ENCODE results near the gene TGM2.

The TGM2 gene

DNA sequence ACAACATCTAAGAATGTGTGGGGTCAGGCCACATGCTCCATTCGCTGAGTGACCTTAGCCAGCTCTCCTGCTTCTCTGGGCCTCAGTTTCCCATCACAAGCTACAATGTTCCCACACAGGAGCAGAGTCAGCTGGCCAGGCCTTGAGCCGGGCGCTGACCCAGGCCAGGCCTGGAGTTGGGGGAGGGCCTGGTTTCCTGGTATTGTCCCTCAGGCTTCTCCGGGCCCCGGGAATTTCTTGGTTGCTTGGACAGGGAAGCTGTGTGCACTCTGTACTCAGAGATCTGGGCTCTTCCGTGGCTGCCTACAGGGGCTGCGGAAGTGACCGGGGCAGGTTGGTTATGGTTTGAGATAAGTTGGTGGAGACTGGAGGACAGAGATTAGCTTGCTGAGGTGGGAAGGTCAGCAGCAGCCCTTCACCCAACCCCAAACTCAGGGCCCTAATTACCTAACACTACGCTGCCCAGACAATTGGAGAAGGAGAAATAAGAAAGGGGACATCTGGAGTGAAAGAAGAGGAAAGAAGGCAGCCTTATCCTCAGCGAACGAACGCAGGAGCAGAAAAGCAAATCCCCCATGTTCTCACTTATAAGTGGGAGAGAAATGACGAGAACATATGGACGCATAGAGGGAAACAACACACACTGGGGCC lies 6.2 kb downstream of the TGM2 start:
- no peak for DNase-seq

DNA sequence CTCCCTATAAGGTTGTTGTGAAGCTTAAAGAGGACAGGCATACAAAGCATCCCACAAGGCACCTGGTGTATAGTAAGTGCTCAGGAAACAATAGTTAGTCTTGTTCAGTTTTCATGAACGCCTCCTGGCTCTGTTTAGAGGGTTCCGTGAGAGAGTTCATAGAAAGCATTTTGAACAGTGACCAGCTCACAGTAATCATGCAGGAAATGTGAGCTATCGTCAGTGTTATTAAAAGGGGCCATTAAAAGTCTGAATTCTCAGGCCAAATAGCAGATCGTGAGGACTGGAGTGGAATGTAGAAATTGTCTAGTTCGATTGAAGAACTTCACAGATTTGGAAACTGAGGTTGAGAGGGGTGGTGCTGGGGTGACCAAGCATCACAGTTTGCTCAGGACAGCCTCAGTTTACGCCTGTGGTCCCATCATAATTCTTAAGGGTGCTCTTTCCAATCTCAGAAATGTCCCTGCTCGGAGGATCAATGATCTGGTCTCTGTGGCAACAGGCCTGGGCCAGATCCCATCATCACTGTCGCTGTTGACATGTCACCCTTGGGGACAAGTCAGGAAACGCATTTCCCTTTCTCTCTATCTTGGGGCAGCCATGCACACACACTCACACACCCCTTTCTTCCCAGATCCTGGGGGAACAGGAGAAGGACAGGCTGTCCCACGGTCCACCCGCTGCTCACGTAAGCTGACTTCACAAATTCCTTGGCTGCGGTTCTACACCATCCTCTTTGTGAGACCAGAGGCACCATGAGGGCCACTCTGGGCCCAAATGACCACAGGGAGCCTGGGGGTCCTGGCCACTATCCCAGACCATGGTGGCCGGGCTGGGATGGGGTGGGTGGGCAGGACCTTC lies 7.2 kb downstream of the TGM2 start:
- no peak for DNase-seq

DNA sequence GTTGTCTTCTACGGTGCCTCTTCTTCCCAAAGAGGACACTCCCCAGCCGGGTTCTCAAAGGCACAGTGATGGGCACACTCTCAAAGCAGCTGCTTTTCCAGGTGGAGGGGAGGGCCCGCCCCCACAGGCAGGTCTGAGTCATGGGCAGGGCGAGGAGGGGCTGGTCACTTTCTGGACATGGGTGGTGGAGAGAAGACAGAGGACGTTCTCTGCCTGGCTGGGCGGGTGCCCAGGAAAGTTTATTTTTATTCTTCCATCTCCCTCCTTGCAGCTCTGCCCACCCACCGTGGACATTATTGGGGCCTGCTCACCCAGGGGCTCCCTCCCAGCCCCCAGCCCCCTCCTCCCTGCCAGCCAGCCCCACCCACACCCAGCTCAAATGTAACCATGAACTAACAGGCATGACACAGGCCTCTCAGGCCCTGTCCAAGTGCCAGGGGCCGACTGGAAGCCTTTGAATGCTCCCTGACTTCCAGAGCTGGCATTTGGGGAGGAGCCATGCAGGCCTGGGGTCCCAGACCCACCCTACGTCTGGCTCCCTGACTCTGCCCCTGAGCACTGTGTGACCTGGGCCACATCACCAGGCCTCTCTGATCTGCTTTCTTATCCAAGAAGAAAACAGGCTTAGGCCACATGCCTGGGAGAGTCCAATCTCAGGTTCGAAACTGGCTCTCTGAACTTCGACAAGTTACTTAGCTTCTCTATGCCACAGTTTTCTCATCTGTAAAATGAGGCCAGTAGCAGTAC lies 8.0 kb downstream of the TGM2 start:
- DNase-seq, result no peak

DNA sequence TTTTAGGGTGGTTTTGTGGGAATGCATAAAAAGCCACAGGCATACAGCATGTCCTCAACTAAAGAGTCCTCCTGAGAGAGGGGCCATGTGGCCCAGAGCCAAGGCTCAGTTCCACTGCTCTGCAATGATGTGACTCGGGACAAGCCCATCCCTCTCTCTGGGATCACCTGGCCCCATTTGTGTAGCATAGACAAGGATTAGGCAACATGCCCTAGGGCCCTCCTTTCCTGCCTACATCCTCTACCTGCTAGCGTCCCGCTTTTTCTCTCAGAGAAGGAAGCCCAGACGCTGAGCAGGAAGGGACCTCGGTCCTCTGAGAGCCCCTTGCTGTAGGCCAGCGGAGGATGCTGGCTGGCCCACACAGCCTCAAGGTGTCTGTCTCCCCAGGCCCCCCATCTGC lies 8.8 kb downstream of the TGM2 start:
- no peak for DNase-seq

DNA sequence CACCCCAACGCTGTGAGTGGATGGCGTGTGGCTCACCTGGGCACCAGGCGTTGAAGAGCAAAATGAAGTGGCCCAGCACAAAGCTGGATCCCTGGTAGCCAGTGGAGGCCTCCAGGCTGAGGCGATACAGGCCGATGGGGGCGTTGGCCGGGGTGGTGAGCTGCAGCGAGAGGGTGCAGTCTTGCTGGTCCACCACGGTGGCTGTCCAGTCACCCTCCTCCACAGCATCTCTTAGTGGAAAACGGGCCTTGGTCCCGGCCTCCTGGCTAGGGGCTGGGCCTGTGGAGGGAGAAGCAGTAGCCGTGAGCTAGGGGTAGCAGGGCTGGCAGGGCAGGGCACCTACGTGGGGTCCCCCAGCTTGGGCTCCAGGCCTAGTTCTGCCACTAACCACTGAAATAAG lies 9.3 kb downstream of the TGM2 start:
- no peak for DNase-seq

DNA sequence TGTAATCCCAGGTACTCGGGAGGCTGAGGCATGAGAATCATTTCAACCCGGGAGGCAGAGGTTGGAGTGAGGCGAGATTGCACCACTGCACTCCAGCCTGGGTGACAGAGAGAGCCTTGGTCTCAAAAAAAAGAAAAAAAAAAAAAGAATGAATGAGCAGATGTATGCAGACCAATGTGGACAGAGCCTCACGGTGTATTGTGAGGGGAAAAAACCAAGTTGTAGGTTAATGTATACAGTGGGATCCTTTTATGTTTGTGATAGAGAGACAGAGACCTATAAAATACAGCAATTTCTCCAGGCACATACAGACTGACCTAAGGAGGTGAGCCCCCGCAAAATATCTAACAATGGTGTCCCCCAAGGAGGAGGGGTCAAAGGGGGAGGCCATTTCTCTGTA lies 11.7 kb downstream of the TGM2 start:
- no peak for DNase-seq

DNA sequence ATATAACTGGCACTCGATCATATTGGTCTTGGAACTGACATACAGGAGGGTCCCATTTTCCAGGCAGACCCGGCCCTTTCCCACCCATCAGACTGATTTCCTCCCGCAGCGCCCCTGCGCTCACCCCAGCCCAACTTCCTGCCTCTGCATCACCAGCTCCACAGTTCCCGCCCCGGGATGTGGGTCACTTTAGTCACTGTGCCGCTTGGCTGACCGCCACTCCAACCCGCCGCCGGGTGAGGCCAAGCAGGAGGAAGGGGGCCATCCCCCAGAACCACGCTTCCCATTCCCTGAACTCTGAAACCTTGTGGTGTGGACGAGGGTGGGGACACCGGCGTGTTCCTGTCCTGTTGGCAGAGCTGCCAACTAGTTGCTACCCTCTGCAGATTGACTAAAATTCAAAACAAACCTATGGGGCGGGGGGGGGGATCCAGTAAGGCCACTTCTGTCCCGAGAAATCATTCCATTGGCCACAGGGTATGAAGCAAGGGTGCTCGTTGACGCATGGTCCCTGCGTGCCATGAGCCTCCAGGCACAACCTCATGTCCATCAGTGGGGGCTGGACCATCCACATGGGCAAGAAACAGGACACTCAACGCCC lies 12.3 kb downstream of the TGM2 start:
- DNase-seq, result no peak

DNA sequence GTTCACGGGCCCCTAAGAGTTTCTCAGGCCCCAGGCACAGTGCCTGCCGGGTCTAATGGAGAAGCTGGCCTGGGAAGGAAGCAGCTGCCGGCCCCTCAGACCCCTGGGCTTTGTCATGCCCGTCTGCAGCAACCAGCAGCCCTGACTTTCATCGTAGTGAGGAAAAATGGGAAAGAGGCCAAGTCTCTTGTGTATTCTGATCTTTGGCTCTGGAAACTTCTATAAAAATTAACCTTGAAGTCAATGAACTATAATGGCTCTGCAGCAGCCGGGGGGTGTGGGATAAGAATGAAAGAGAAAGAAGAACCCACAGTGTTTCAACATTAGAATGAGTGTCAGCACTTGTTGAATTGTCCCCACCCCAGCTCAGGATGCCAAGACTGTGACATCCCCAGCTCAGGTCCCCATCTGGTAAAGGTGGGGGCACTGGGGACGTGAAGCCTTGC lies 12.9 kb downstream of the TGM2 start:
- DNase-seq, result peak; percentile 48

DNA sequence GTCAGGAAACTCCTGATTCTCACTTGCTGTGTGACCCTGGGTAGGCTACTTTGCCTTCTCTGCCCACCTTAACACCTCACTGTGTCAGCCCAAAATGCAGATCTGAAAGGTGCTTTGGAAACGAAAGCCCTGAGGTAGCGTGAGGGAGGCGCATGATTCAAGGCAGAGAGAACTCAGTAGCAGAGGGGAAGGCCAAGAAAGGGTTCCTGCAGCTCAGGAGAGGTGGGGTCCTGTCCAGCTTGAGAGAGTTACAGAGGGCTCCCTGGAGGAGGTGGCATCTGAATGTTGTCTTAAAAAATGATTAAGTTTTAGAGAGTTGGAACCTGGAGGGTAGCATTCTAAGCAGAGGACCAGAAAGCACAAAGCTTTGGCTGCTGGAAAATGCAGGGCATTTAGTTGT lies 13.6 kb downstream of the TGM2 start:
- DNase-seq, result no peak

DNA sequence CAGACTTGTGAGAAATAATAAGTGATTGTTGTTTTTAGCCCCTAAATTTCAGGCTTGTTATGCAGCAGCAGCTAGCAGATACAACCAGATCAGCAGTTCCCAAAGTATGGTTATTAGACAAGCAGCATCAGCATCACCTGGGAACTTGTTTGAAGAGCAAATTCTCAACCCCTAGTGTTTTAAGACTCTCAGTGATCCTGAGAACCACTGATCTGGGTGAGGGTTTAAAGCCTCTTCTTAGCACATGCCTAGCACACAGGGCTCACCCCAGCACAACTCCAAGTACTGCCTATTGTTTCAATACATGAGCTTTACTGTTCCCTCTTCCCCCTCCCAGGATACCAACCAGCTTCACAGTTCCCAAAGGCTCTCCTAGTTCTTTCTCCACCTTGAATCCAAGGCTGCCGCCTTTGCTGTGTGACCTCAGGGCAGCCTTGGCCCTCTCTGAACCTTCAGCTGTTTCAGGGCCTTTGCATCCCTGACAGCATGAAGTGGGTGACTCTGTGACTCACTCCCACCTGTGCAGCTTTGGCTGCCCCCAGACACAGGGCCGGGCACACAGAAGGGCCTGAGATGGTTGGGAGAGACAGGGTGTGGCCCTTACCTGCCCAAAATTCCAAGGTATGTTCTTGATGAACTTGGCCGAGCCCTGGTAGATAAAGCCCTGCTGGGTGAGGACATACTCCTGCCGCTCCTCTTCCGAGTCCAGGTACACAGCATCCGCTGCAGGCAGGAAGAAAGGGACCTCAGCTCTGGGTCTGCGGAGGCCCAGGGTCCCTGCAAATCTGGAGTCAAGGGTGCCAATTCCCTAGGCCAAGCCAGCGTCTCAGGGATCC lies 14.5 kb downstream of the TGM2 start:
- no peak for DNase-seq

DNA sequence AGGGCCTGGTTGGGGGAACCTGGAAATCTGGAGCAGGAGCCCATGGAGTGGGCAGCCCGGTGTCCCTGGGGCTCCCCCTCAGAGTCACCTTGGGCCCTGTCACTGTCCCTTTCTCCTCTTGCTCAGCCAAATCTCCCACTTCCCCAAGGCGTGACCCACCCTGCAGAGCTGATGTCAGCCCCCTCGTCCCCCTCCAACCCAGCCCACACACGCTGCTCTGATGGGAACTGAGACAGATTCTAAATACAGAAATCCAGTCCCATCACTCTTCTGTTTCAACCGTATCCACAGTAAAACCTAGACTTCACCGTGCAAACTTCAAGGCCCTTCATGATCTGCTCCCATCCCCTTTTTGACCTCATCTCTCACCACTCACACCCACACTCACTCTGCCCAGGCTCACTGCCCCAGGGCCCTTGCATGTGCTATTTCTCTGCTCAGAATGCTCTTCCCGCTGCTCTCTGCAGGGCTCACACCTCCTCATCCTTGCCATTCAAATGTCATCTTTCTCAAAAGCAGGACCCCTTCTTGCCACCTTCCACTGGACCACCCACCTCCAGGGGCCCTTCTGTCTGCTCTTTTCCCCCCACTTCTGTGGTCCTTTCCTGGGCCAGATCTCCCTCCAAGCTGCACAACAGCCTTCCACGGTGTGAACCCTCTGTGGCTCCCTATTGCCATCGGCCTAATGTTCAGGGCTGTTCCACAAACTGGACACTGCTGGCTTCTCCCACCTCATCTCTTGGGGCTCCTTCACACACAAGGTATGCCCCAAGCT lies 16.6 kb downstream of the TGM2 start:
- no peak for DNase-seq

DNA sequence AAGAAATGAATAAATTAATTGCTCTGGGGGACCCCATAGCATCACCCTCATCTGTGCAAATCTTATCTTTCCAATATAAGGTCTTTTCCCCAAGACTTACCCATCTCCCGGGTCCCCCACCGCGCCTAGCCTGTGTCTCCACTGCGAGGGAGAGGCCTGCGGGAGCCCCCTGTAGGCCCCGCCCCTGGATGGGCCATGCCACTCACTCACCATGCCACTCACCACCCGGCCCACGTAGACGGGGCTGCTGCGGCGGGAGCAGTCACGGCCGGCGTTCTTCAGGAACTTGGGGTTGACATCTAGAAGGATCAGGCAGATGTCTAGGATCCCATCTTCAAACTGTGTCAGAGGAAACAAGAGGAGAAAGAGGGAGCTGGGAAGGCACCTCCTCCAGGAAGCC lies 17.3 kb downstream of the TGM2 start:
- no peak for DNase-seq

DNA sequence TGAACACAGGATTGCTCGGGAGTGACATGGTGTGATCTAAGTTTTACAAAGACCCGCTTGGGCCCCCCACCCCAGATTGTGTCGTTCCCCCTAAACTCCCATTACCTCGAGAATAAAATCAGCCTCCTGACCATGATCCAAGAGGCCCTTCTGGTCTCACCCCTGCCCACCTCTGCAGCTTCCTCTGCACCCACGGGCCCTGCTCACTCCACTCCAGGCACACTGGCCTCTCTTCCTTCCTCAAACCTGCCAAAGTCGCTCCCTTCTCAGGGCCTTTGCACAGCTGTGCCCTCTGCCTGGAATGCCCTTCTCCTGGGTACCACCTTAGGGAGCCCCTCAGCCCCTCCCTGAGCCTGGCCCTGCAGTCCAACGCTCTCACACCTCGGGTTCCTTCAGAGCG lies 17.9 kb downstream of the TGM2 start:
- DNase-seq, result no peak

DNA sequence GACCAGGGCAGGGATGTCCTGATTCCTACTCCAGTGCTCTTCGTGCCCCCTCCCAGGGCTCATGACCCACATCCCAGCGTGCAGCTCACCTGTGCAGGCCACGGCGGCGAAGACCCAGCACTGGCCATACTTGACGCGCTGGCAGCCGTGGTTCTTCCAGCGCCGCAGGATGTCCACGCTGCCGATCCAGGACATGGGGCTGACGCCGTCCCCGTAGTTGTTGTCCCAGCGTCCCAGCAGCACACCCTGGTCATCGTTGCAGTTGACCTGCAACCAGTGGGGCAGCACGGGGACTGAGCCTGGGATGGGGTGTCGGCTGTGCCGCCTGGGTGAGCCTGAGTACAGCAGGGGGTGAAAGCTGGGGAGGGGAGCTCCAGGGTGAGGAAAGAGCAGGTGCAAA lies 18.4 kb downstream of the TGM2 start:
- no peak for DNase-seq

DNA sequence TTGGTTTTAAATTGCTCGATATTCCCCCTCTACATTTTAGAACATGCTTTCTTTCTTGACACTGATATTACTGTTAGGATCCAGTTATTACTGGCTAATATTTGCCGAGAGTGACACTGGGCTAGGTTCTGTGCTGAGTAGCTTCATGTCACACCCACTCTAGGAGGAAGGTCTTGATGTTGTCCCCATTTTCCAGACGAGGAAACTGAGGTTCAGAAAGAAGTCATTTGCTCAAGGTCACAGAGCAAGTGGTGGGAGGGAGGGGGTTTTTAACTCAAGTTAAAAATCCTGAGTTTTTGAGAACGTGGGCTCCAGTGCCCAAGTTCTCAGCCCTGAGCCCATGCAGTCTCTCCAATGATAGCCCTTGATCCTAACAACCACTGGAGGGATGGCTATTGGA lies 18.9 kb downstream of the TGM2 start:
- no peak for DNase-seq

DNA sequence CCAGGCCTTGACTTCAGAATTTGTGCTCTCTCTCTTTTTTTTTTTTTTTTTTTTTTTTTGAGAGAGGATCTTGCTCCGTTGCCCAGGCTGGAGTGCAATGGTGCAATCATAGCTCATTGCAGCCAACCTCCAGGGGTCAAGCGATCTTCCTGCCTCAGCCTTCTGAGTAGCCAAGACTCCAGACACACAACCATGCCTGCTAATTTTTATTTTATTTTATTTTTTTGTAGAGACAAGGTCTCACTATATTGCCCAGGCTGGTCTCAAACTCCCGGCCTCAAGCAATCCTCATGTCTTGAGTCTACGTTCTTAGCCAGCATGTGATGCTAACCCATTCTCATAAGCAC lies 19.4 kb downstream of the TGM2 start:
- DNase-seq, result no peak

DNA sequence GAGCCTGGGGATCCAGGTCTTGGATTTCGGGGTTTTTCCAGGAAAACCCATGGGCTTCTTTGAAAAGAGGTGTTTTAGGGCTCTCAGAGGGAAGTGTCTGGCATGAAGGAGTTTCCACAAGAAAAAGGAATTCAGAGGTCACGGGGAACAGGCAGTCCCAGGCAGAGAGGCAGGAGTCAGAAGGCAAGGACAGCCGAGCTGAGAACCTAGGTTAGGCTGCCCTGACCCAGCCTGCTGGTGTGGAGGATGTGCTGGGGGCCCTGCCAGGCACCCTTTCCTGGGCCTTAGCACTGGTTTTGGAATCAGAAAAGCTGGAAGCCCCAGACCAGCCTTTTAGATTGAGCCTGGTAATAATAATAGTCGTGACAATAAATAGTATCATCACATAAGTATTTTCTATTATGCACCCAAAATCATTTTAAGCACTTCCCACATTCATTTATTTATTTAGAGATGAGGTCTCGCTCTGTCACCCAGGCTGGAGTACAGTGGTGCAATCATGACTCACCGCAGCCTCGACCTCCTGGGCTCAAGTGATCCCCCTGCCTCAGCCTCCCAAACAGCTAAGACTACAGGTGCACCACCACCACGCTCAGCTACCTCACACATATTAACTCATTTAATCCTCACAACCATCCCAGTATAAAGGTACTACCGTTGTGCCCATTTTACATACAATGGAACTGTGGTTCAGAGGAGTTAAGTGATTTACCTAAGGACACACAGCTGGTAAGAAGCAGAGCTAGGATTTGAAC lies 19.9 kb downstream of the TGM2 start:
- no peak for DNase-seq

DNA sequence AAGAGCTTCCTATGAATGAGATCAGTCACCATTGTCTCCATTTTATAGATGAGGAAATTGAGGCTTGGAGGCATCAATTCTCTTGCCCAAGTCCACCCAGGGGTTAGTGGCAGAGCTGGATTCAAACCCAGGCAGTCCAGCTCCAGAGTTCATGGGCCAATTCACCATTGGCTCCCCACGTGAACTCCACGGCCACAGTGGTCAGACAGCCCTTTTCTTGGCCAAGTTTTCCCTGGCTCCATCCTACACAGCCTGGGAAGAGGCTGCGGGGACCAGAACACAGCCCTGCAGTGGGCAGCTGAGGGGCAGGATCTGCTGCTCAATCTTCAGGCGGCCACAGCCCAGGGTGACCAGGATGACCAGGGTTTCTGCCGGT lies 20.5 kb downstream of the TGM2 start:
- DNase-seq, result no peak

DNA sequence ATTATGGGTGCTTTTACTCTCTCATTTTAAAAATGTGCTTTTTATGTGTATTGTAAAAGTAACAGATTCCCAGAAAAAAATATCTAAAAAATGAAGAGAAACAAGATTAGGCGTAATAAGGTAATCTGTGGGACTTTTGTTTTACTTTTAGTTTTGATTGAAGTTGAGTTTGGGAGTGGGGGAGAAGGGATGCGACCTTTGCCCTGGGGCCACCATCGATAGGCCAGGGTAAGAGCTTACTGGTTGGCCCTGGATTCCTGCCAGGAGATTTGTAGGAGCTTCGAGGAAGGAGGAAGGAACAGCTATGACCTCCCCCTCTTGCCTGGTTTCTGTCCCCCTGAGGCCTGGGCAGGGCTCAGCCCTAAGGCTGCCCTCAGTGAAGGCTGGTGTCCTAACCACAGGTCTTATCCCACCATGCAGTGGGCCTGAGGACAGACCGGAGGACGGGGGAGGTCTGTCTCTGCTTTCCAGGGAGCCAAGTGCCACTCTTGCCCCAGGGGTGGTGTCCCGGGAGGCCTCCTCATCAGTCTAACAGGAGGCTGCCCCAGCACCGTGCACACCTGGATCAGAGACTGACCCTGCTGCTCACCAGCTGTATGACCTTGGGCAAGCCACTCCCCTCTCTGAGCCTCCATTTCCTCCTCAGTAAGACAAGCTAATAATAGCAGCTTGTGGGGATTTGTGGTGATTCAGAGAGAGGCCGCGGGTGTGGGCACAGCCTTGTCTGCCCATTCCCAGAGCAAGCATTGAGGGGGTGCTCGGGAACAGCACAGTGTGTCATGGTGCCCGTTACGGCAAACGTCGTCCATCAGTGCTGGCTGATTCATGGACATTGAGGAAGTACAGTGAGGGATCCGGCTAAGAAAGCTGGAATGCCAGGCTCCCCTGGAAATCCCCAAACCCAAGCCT lies 21.2 kb downstream of the TGM2 start:
- DNase-seq, result no peak

DNA sequence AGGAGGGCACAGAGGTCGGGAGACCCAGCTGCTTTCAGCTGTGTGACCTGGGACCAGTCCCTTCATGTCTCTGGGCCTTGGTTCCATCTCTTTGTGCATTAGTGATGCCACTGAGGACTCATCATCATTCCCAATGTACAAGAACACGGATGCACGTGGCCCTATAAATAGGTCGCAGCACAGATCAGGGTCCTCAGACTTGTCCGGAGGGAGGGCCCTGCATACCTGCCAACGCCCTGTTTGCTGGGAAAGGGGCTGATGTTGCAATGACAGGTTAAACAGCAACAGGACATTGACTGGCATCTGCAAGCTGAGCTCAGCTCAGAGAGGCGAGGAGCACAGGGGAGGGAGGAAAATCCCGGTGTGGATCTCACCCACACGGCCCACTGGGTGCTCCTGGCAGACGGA lies 21.8 kb downstream of the TGM2 start:
- DNase-seq, result no peak
